Endodermal cell (in vitro differentiated cells): ENCODE results near the gene DYNC2LI1. TPM values are rescaled to one million over a fixed set of nuclear protein-coding genes. Genes with fewer than 3 reads are reported as not detected.

Experiments used
- DNase-seq: peaks from one replicate; pipeline ENCODE4 v3.0.0-alpha.2; 2017
- H3K27ac ChIP-seq: 2 replicates; pipeline ENCODE4 v1.5.1; 2013; ENCODE audit warnings: mild to moderate bottlenecking, low read depth, low read length, moderate library complexity
- H3K27me3 ChIP-seq: 2 replicates; pipeline ENCODE4 v1.6.1; 2013; ENCODE audit warnings: mild to moderate bottlenecking, low read length, moderate library complexity; ENCODE audit not compliant: insufficient read depth, control insufficient read depth, poor library complexity, severe bottlenecking
- H3K36me3 ChIP-seq: 2 replicates; pipeline ENCODE4 v1.7.0; 2013; ENCODE audit warnings: mild to moderate bottlenecking, low read length, moderate library complexity; ENCODE audit not compliant: control insufficient read depth, insufficient read depth
- H3K4me1 ChIP-seq: one replicate; pipeline ENCODE4 v1.7.0; 2013; ENCODE audit warnings: low read length; ENCODE audit not compliant: control insufficient read depth, insufficient read depth
- H3K4me3 ChIP-seq: 2 replicates; pipeline ENCODE4 v1.5.1; 2013; ENCODE audit warnings: mild to moderate bottlenecking, low read length, moderate library complexity
- H3K9ac ChIP-seq: 2 replicates; pipeline ENCODE4 v1.6.1; 2013; ENCODE audit warnings: mild to moderate bottlenecking, low read length, moderate library complexity; ENCODE audit not compliant: poor library complexity, severe bottlenecking; ENCODE audit errors: extremely low read depth
- H3K9me3 ChIP-seq: 2 replicates; pipeline ENCODE4 v1.6.1; 2013; ENCODE audit warnings: mild to moderate bottlenecking, low read length, moderate library complexity; ENCODE audit not compliant: control insufficient read depth
- H3K27ac Mint-ChIP-seq: 2 replicates; pipeline ENCODE4 v1.8.0; 2020; ENCODE audit warnings: mixed read lengths
- H3K27me3 Mint-ChIP-seq: 2 replicates; pipeline ENCODE4 v1.8.0; 2021; ENCODE audit warnings: mild to moderate bottlenecking, mixed read lengths; ENCODE audit not compliant: insufficient read depth
- H3K36me3 Mint-ChIP-seq: 2 replicates; pipeline ENCODE4 v1.8.0; 2020; ENCODE audit warnings: low read depth, mixed read lengths
- H3K4me1 Mint-ChIP-seq: 2 replicates; pipeline ENCODE4 v1.8.0; 2020; ENCODE audit warnings: mixed read lengths
- H3K4me3 Mint-ChIP-seq: 2 replicates; pipeline ENCODE4 v1.8.0; 2020; ENCODE audit warnings: mild to moderate bottlenecking, moderate library complexity, mixed read lengths
- H3K9me3 Mint-ChIP-seq: 2 replicates; pipeline ENCODE4 v1.8.0; 2020; ENCODE audit warnings: mild to moderate bottlenecking, mixed read lengths
- WGBS, 2 experiments: methylation state at CpG; one replicate each; pipeline versions ENCODE4 v1.1.5 to v1.1.7; 2013; ENCODE audit warnings: missing lambda C conversion rate in 2 of 2, mixed read lengths in 1 of 2; ENCODE audit not compliant: insufficient coverage in 1 of 2, insufficient read length in 1 of 2; 5-methylcytosine and 5-hydroxymethylcytosine counted together
- long read RNA-seq, 4 experiments: library from polyadenylated mRNA in 2 of 4; library from RNA in 1 of 4; library from capped mRNA in 1 of 4; stranded (forward) in 3 of 4; unstranded in 1 of 4; transcript quantifications; one replicate each; pipeline ENCODE4 v2.0.0, GENCODE V29; 2020 to 2021; ENCODE audit warnings: inconsistent platforms in 1 of 4
- polyA plus RNA-seq, 2 experiments: library from polyadenylated mRNA; stranded (reverse); fragments of 50-300 nt; gene quantifications; one replicate each; pipeline ENCODE4 v1.2.3, GENCODE V29; 2013
- total RNA-seq, 2 donors: library from RNA; stranded (reverse); fragmentation: NEBNext Ultra II Directional in 1 of 2; extraction: Animal tissue kit (Norgen Biotek cat#: 25700) in 1 of 2; gene quantifications; 2 replicates in 1 of 2; 3 replicates in 1 of 2; pipeline ENCODE4 v1.2.1, GENCODE V29; 2021
- TF ChIP-seq, protein P1 (sequence below): fragments of 200-600 bp; sonication (generic); conservative IDR thresholded peaks from 2 replicates; pipeline ENCODE4 v1.5.0; 2021; ENCODE audit warnings: antibody characterized with exemption, mild to moderate bottlenecking

Gene DYNC2LI1
- 10 to 100 TPM; 17.1 to 39.7 TPM for total RNA-seq
- 29.0 TPM for polyA plus RNA-seq (2013, experiment 1 of 2)
- 29.6 TPM for polyA plus RNA-seq (2013, experiment 2 of 2)
- long read RNA-seq, experiment 1, partial matches to known transcripts = 3 of 16 reads
- long read RNA-seq, experiment 1, other reads (novel, unspliced or antisense) = 8 of 16 reads
- long read RNA-seq, experiment 2, transcript DYNC2LI1-201 (13 exons, 1,399 nt) = major isoform, 17 of 34 reads
- long read RNA-seq, experiment 2, transcript DYNC2LI1-210 (13 exons, 1,346 nt) = minor isoform, 6 of 34 reads
- long read RNA-seq, experiment 2, partial matches to known transcripts = 4 of 34 reads
- long read RNA-seq, experiment 2, other reads (novel, unspliced or antisense) = 6 of 34 reads
- long read RNA-seq, experiment 3, transcript DYNC2LI1-201 (13 exons, 1,399 nt) = major isoform, 29 of 56 reads
- long read RNA-seq, experiment 3, transcript DYNC2LI1-210 (13 exons, 1,346 nt) = minor isoform, 15 of 56 reads
- long read RNA-seq, experiment 3, partial matches to known transcripts = 4 of 56 reads
- long read RNA-seq, experiment 3, other reads (novel, unspliced or antisense) = 5 of 56 reads
- long read RNA-seq, experiment 4, transcript DYNC2LI1-210 (13 exons, 1,346 nt) = minor isoform, 44 of 127 reads
- long read RNA-seq, experiment 4, transcript DYNC2LI1-204 (6 exons, 1,133 nt) = minor isoform, 5 of 127 reads
- long read RNA-seq, experiment 4, transcript DYNC2LI1-201 (13 exons, 1,399 nt) = major isoform, 58 of 127 reads
- long read RNA-seq, experiment 4, partial matches to known transcripts = 10 of 127 reads
- long read RNA-seq, experiment 4, other reads (novel, unspliced or antisense) = 10 of 127 reads

DNA sequence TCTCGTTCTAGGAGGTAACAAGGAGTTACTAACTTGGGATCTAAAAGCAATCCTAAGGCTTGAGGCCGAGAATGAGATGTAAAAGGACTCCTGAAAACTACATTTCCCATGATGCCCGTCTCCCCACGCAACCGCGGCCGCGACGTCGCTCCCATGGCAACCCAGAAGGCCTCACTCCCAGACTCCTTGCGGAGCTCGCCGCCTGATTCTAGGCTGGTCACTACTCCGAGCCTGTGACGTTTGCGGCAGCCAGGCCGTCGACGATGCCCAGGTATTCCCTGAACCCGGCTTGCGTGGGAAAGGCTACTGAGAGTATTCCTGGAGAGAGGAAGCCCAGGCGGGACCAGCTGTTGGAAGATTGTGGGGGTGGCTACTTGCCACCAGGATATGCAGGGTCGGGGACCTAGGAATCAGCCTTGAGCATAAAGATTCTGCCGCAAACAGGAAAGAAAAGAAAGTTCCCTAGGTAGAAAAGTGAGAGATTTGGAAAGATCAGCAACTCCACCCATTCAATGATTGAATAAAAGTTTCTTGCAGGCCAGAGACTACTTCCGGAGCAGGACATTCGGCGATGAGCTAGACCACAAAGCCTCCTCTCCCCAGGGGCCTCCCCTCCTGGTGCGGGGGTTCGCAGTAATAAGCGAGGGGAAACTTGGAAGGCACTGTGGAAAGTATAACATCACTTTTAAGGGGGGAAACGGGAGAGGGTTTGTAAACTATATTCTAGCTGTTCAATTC is at the start of gene DYNC2LI1:
DYNC2LI1 (plus strand) TSS at position 164 of the 738 bp plus-strand sequence; CDS start at position 264, 100 bp downstream.
- peak within 1 kb of the TSS; percentile 45 for H3K27ac ChIP-seq
- no peaks in the 10 kb centered on the region for H3K9me3 Mint-ChIP-seq
- H3K36me3 Mint-ChIP-seq = no peaks in the 10 kb centered on the region

DNA sequence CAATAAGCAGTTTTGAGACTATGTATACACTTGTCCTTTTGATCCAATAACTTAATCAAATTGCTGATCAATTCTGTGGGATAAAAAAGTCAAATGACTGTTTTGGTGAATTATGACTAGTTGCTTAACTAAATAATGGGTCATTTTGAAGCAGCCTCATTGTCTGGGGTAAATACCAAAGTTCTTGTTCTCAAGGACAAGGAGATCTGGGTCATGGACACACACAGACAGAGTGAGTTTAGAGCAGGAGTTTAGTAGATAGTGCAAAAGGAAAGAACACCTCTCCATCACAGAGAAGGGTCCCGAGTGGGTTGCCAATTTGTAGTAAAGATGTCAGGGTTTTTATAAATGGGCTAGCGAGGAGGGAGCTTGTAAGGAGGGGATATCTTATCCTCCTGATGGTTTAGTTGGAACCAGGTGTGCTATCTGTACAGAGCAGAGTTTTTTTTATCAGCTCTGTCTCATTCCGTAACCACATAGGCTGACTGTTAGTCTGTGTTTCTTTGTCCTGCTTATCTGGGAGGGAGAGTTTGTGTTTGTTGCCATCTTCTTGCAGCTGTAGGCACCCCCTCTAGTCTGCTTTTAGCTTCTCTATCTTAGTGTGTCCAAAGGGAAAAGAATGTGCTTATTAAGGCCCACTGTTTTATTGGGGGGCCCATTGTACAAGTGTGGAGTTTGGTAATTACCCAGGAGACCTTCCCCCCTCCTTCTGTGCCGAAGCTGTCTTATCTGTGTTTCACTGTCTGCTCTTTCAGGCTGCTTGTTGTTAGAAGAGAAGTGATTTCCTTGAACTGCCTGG is 48.9 kb upstream of the DYNC2LI1 start:
- Mint-ChIP-seq H3K27me3 (no peaks in the 10 kb centered on the region), H3K27ac (peak overlapping the region; percentile 67), H3K4me1 (peaks cover 23% of the 10 kb centered on the region), H3K9me3 (no peaks in the 10 kb centered on the region), H3K36me3 (no peaks in the 10 kb centered on the region), H3K4me3 (peak overlapping the region; percentile 17)
- WGBS, 2 experiments = 74 to 100% methylated on average over 1 to 4 of the region's 4 CpGs
- DNase-seq = no peak
- Histone ChIP-seq H3K36me3 (no peaks in the 10 kb centered on the region), H3K27ac (no peak overlapping the region), H3K9ac (peak overlapping the region; percentile 13), H3K4me3 (no peak overlapping the region), H3K4me1 (peaks cover 3% of the 10 kb centered on the region), H3K27me3 (no peaks in the 10 kb centered on the region), H3K9me3 (no peaks in the 10 kb centered on the region)
- TF ChIP-seq, protein P1, sequence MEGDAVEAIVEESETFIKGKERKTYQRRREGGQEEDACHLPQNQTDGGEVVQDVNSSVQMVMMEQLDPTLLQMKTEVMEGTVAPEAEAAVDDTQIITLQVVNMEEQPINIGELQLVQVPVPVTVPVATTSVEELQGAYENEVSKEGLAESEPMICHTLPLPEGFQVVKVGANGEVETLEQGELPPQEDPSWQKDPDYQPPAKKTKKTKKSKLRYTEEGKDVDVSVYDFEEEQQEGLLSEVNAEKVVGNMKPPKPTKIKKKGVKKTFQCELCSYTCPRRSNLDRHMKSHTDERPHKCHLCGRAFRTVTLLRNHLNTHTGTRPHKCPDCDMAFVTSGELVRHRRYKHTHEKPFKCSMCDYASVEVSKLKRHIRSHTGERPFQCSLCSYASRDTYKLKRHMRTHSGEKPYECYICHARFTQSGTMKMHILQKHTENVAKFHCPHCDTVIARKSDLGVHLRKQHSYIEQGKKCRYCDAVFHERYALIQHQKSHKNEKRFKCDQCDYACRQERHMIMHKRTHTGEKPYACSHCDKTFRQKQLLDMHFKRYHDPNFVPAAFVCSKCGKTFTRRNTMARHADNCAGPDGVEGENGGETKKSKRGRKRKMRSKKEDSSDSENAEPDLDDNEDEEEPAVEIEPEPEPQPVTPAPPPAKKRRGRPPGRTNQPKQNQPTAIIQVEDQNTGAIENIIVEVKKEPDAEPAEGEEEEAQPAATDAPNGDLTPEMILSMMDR = no peak

More for the DNA sequence above, at the start of gene DYNC2LI1:
- DNase-seq = peak; percentile 97
- Histone ChIP-seq H3K4me3 (peak within 1 kb of the TSS; percentile 98), H3K36me3 (peaks cover 3% of the 10 kb centered on the region), H3K4me1 (no peaks in the 10 kb centered on the region), H3K9ac (peak within 1 kb of the TSS; percentile 96), H3K27me3 (no peaks in the 10 kb centered on the region), H3K9me3 (no peaks in the 10 kb centered on the region)
- peaks cover 3% of the 10 kb centered on the region for H3K4me1 Mint-ChIP-seq
- 0 to 2% methylated on average over 16 to 30 of the region's 31 CpGs for whole genome bisulfite sequencing, 2 experiments
- TF ChIP-seq, protein P1 = no peak
- H3K27ac Mint-ChIP-seq = peak within 1 kb of the TSS; percentile 99
- H3K4me3 Mint-ChIP-seq = peak within 1 kb of the TSS; percentile 78
- no peaks in the 10 kb centered on the region for H3K27me3 Mint-ChIP-seq
